ENCODE measurements around the gene DCP1B.

The DCP1B gene

GRCh38 chr12:1965916-1966315, 38.3 kb downstream of the DCP1B start:
- H3K27me3 ChIP-seq (replicated peaks; ENCODE audit: control insufficient read depth, insufficient read depth, low read length) = no peaks in the 10 kb centered on the region
- H3K36me3 ChIP-seq (ENCODE audit: control insufficient read depth, insufficient read depth, low read length) = peaks cover 4% of the 10 kb centered on the region; the same call in 1 of the 2 replicates
- no peak for DNase-seq (ENCODE audit: extremely low read depth, insufficient read length)
- no peak overlapping the region for H3K4me3 ChIP-seq (replicated peaks; ENCODE audit: low read depth, low read length)
- TF ChIP-seq CTCF (IDR thresholded peaks at IDR 0.05; ENCODE audit: insufficient read depth, low read length, poor library complexity, severe bottlenecking) = no peak

DNA sequence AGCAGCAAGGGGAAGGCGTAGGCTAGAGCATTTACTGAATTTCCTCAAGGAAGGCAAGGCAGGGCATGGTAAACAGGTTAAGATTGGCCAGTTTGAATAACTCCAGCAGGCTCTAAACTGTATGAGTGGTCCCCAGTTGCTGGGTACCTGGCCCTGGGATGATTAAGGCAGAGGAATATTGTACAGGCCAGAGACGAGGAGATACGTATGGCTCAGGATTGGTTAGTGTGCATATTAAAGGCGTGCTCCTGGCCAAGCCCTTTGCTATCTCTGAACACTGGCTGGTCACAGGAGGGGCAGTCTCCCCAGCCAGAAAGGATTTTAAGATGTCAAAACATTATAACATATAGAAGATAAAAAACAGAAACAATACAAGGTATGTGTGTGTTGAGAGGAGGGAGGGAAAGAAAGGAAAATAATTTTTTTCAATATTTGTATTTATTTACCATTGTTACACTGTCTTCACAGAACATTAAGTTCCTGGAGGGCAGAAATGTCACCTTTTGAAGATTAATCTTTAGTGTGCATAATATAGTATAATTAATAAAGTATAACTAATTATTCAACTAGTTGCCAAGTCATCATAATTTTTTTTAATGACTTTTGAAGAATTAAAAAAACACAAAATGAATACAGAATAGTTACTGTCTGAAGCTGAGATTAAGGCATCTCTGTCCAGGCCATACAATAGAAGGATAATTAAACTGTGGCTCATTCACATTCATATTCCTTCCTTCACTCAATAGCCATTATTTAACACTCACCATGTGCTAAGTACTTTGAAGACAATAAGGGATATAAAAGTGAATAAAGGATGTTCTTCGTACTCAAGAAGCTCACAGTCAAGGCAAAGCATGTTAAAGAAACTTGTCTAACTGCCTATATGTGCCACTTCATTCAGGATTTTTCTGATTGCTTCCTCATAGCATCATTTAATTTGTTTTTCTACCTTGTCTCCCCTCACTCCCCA, 41.9 kb downstream of the DCP1B start:
- H3K27me3 ChIP-seq (replicated peaks; ENCODE audit: control insufficient read depth, insufficient read depth, low read length) = no peaks in the 10 kb centered on the region
- peaks cover 4% of the 10 kb centered on the region for H3K36me3 ChIP-seq (ENCODE audit: control insufficient read depth, insufficient read depth, low read length)
- DNase-seq (ENCODE audit: extremely low read depth, insufficient read length) = no peak
- H3K4me3 ChIP-seq (replicated peaks; ENCODE audit: low read depth, low read length) = no peak overlapping the region
- no peak for TF ChIP-seq CTCF (IDR thresholded peaks at IDR 0.05; ENCODE audit: insufficient read depth, low read length, poor library complexity, severe bottlenecking)

GRCh38 chr12:1956716-1957115, 47.5 kb downstream of the DCP1B start:
- peaks cover 9% of the 10 kb centered on the region for H3K36me3 ChIP-seq (ENCODE audit: control insufficient read depth, insufficient read depth, low read length)
- no peak for TF ChIP-seq CTCF (IDR thresholded peaks at IDR 0.05; ENCODE audit: insufficient read depth, low read length, poor library complexity, severe bottlenecking)
- H3K4me3 ChIP-seq (replicated peaks; ENCODE audit: low read depth, low read length) = no peak overlapping the region
- H3K27me3 ChIP-seq (replicated peaks; ENCODE audit: control insufficient read depth, insufficient read depth, low read length) = no peaks in the 10 kb centered on the region
- no peak for DNase-seq (ENCODE audit: extremely low read depth, insufficient read length)

DNA sequence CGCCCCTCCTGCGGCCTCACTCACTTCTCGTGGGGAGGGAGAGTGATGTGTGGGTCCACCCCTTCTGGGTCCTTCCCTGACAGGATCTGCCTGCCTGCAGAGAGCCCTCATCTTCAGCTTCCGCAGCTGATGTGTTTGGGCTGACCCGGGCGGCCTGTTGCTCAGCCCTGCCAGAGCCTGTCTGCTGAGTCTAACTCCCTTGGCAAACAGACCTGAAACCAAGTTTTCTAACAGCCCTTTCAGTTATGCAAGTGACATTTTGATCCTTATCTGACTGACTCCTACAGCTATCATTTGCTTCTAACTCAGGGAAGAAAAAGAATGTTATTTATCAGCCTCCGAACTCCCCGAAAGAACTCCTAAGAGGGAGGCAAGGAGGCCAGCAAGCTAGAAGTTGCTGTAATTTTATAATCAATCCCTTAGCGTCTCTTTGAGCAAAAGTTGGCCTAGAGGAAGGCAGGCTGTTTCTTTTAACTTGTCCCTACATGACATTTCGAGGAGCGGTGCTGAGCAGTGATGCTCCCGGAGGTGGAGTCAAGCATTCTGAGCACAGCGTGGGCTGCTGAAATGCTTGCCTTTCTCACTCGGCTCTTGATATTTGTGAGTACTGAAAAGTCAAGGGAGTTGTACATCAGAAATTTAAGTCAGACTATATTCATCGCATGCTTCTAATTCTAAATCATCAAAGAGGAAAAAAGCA, 54.3 kb downstream of the DCP1B start:
- no peak for DNase-seq (ENCODE audit: extremely low read depth, insufficient read length)
- no peak for TF ChIP-seq CTCF (IDR thresholded peaks at IDR 0.05; ENCODE audit: insufficient read depth, low read length, poor library complexity, severe bottlenecking)
- Histone ChIP-seq H3K36me3 (ENCODE audit: control insufficient read depth, insufficient read depth, low read length) (peaks cover 22% of the 10 kb centered on the region), H3K27me3 (replicated peaks; ENCODE audit: control insufficient read depth, insufficient read depth, low read length) (no peaks in the 10 kb centered on the region), H3K4me3 (replicated peaks; ENCODE audit: low read depth, low read length) (no peak overlapping the region)

DNA sequence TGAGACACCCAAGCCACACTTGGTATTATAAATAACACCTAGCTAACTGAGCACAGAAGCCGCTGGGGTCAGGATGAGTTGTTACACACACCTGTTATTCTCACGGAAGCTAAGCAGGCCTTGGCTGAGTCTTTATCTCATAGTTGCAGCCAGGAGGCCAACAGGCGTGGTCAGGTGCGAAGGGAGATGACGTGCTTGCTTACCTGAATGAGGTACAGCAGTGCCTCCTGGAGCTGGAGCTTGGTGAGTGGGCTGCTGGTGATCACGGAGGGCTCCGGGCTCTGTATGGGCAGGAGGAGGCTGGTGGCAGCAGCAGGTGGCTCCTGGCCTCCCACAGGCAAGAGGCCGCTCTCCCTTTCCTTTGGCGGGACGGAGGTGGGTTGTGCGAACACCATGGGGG, 55.4 kb downstream of the DCP1B start:
- H3K4me3 ChIP-seq (replicated peaks; ENCODE audit: low read depth, low read length) = no peak overlapping the region
- no peak for TF ChIP-seq CTCF (IDR thresholded peaks at IDR 0.05; ENCODE audit: insufficient read depth, low read length, poor library complexity, severe bottlenecking)
- DNase-seq (ENCODE audit: extremely low read depth, insufficient read length) = no peak
- no peaks in the 10 kb centered on the region for H3K27me3 ChIP-seq (replicated peaks; ENCODE audit: control insufficient read depth, insufficient read depth, low read length)
- peaks cover 20% of the 10 kb centered on the region for H3K36me3 ChIP-seq (ENCODE audit: control insufficient read depth, insufficient read depth, low read length)
